ENCODE data around the gene TRAPPC12.

TRAPPC12 gene

GRCh38 chr2:3456125-3456524 is 76.6 kb downstream of the TRAPPC12 start:
- DNase-seq (ENCODE audit: low spot score) = no peak

- DNase-seq (ENCODE audit: low spot score) = no peak
These were observed 78.3 kb downstream of the TRAPPC12 start for GRCh38 chr2:3457524-3458395.

GRCh38 chr2:3458396-3459184 is 79.1 kb downstream of the TRAPPC12 start:
- no peak for DNase-seq (ENCODE audit: low spot score)

- no peak for DNase-seq (ENCODE audit: low spot score)
These were observed 79.9 kb downstream of the TRAPPC12 start for GRCh38 chr2:3459185-3460015.

GRCh38 chr2:3460156-3460555 is 80.7 kb downstream of the TRAPPC12 start:
- no peak for DNase-seq (ENCODE audit: low spot score)

GRCh38 chr2:3460831-3461800 is 81.6 kb downstream of the TRAPPC12 start:
- no peak for DNase-seq (ENCODE audit: low spot score)

GRCh38 chr2:3461801-3462492 is 82.5 kb downstream of the TRAPPC12 start:
- peak; percentile 55 for DNase-seq (ENCODE audit: low spot score)

GRCh38 chr2:3462493-3463104 is 83.1 kb downstream of the TRAPPC12 start:
- no peak for DNase-seq (ENCODE audit: low spot score)

- DNase-seq (ENCODE audit: low spot score) = no peak
These were observed 83.8 kb downstream of the TRAPPC12 start for GRCh38 chr2:3463186-3463835.

GRCh38 chr2:3463944-3464343 is 84.5 kb downstream of the TRAPPC12 start:
- DNase-seq (ENCODE audit: low spot score) = no peak

- no peak for DNase-seq (ENCODE audit: low spot score)
These were observed 85.0 kb downstream of the TRAPPC12 start for GRCh38 chr2:3464401-3465005.

GRCh38 chr2:3465328-3465727 is 85.8 kb downstream of the TRAPPC12 start:
- DNase-seq (ENCODE audit: low spot score) = no peak

- peak; percentile 67 for DNase-seq (ENCODE audit: low spot score)
These were observed 86.5 kb downstream of the TRAPPC12 start for GRCh38 chr2:3465844-3466481.

- DNase-seq (ENCODE audit: low spot score) = no peak
These were observed 87.0 kb downstream of the TRAPPC12 start for GRCh38 chr2:3466482-3466863.

- DNase-seq (ENCODE audit: low spot score) = no peak
These were observed 87.5 kb downstream of the TRAPPC12 start for GRCh38 chr2:3466966-3467365.

- no peak for DNase-seq (ENCODE audit: low spot score)
These were observed 88.2 kb downstream of the TRAPPC12 start for GRCh38 chr2:3467654-3468053.

GRCh38 chr2:3468296-3468988 is 88.9 kb downstream of the TRAPPC12 start:
- no peak for DNase-seq (ENCODE audit: low spot score)

GRCh38 chr2:3469486-3469885 is 90.0 kb downstream of the TRAPPC12 start:
- DNase-seq (ENCODE audit: low spot score) = no peak

Measured in kidney tubule cell (primary cell).